HG03045 (cell line): ENCODE data around the gene SHH.

ENCODE experiments used
- ATAC-seq: cut with Tn5 transposase; IDR thresholded peaks from one replicate; pipeline ENCODE4 v1.9.1; 2021; ENCODE audit warnings: mild to moderate bottlenecking, moderate library complexity; ENCODE audit not compliant: unreplicated experiment

The SHH gene

DNA sequence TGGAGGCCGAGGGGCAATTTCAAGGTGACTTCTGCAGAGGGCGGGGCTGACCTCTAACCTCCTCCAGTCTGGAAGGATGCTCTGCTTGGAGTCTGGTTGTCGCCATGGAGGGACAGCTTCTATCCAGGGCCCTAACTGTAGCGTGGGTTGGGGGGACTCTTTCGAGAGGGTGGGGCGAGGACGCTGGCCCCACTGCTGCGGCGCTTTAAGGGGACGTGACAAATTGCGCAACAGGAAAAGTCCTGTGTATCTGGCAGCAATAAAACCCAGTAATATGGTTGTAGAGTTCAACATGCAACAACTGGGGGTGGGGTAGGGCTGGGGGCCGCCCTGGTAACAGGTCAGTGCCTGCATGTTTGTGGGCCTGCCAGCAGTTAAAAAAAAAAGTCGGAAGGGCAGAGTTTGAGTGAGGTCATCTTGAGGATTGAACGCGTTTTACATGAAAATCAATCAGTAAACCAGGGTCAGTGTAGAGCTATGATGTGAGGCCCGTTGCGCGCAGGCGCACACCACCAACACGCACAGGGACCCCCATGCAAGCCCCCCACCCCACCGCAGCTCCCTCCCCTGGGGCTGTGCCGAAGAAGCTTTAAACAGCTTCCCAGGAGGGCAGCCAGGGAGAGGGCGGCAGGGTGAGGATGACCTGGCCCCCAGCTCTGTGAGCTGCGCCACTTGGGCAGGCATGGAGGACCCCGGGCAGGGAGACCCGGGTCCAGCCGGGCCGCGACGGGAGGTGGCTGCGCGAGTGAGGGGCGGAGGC, 4.3 kb downstream of the SHH start:
- ATAC-seq: no peak

DNA sequence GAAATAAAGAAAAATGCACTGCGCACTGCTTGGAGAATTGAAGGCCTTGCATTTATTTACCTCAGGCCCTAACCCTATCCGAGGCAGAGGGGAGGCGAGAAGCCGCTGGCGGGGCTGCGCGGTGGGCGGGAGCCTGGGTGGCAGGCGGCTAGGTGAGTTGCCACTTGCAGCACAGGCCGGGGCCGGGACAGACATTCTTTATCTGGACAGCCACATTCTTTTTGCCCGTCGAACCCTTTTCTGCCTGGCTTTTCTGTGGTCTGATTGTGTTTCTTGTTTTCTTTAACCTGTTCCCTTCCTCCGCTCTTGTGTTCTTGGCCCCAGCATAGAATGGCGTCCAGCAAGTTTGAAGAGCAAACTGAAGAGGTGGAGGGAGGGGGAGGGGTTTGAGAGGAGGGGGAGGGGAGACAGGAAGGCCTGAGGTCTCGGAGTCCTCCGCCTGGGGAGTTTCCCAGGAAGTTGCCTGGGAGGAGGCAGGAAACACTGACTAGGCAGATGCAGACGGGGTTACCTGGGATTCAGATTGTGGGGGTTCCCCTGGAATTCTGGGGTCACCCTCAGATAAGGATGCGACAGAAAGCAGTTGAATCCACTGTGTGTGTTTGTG, 5.1 kb downstream of the SHH start:
- ATAC-seq: no peak

DNA sequence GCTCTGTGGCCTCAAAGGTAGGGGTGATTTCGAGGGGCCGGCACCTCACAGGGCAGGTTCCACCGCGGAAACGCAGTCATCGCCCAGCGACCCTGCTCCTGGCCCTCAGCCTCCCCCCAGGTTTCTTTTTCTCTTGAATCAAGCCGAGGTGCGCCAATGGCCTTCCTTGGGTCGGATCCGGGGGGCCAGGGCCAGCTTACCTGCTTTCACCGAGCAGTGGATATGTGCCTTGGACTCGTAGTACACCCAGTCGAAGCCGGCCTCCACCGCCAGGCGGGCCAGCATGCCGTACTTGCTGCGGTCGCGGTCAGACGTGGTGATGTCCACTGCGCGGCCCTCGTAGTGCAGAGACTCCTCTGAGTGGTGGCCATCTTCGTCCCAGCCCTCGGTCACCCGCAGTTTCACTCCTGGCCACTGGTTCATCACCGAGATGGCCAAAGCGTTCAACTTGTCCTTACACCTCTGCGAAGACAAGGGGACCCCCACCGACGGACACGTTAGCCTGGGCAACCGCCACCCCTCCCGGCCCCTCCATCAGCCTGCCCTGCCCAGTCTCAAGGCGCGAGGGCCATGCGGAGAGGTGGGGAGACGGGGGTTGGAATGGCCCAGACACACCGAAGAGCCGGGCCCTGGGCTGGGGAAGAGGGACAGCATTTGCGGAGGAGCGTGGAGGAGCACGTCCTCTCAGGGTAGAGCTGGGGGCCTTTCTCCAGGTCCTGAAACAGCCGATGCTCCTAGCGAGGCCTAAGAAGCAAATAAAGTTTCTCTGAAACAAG, 6.0 kb downstream of the SHH start:
- ATAC-seq: no peak

DNA sequence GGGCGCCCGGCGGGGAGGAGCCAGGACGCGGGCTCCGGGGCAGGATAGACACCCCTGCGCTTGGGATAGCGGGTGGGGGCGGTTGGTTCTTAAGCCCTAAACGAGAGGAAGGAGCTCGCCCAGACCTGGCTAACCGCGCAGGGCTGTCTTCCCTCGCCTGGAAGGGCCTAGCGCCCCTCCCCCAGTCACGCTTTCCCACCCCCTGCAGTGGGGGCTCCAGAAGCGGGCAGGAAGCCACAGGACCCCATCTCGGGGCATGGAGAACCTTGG, 6.5 kb downstream of the SHH start:
- ATAC-seq: no peak

DNA sequence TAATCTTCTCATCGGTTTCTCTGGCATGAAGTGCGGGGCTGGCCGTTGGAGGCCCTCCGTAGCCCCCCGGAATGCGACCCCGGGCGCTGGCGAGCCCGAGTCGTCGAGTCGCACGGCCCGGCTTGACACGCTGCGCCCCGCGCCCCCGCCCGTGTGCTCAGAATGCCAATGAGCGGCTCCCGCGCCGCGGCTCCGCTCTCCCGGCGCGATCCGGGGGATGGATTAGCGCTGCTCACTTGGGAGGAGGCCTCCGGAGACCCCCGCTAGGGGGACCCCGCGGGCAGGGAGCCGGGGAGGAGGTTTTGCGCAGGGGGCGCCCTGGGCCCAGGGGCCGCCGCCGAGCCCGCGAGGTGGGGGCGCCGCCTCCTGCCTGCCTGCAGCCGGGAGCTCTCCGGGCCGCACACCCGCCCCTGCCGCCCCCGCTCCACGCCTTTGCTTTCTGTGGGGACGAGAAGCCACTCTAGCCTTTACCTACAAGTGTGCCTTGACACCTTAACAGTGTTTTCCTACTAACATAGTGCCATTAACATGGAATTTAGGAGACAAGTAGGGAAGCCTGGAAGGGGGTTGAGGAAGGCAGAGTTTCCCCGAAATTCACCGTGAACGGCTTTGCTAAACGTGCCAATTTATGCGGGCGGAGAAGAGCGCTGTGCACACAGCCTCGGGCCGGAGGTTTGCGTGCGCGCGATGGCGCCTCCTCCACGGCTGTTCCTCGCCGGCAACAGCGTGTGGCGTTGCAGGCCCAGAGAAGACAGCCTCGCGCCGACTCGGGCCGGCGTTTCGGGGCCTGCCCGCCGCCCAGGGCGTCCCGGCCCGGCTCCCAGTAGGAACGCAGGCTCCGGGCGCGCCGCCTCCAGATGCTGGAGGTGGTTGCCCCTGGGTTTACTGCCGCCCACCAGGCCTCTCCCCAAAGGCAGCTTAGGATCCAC, 7.1 kb downstream of the SHH start:
- ATAC-seq: peak; percentile 45

DNA sequence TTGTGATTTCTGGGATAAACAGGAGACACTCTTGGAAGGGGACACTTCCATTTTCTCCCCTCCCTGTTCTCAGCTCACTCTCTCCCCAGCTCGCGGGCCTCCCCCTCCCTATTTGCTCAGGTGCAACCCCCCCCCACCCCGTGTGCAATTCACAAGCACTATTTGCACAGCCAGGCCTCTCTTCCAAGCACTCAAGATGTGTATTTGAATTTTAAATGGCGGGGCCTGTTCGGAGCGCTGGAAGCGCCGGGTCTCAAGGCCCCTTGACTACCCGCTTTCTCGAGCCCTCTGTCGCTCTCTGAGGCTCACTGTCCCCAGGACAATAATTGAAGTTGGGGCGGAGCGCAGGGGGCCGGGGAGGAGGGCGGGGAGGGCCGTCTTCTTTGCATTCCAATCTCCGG, 7.8 kb downstream of the SHH start:
- no peak for ATAC-seq

DNA sequence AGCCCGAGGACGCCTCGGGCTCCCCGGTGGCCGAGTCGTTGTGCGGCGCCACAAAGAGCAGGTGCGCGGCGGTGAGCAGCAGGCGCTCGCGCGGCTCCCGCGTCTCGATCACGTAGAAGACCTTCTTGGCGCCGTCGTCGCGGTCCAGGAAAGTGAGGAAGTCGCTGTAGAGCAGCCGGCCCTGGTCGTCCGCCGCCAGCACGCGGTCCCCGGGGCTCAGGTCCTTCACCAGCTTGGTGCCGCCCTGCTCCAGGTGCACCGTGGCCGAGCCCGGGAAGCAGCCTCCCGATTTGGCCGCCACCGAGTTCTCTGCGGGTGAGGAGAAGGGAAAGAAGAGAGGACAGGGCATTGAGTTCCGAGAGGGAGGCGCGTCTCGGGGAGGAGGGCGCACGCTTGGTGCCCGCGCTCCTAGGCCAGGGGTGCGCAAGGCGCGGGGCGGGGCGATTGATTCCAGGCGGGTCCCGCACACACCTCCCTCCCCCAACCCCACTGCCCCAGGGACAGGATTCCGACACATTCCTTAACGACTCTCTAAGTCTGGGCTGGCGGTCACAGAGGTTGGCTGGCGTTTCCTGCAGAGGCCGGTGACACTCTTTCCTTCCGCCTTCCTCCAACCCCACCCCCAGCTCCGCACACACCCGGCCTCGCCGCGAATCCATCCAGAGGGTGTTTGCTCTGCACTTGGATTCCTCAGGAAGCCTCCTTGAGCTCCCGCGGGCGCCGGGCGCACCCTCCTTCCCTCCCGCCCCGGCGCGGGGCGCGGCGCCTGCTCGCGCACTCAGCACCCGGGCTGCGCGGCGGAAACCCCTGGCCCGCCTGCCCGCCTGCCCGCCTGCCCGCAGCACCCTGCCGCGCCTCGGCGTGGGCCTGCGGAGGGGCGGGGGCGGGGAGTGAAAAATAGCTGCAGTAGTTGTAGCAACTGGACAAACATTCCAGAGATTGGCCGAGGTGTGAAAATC, 8.6 kb downstream of the SHH start:
- ATAC-seq: no peak

DNA sequence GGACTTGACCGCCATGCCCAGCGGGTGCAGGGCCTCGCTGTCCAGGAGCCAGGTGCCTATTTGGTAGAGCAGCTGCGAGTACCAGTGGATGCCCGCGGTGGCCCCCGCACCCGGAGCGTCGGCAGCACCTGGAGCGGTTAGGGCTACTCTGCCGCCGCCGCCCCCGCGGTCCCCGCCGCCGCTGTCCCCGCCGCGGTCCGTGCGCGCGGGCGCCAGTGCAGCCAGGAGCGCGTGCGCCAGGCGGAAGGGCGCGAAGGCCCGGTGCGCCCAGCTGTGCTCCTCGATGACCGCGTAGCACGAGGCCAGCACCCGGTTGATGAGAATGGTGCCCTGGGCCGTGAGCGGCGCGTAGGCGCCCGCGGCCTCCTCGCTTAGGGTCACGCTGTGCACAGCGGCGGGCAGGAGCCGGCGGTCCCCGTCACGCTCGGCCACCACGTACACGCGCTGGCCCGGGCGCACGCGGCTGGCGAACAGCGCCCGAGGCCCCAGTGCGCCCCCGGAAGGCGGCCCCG, 9.3 kb downstream of the SHH start:
- ATAC-seq: no peak

DNA sequence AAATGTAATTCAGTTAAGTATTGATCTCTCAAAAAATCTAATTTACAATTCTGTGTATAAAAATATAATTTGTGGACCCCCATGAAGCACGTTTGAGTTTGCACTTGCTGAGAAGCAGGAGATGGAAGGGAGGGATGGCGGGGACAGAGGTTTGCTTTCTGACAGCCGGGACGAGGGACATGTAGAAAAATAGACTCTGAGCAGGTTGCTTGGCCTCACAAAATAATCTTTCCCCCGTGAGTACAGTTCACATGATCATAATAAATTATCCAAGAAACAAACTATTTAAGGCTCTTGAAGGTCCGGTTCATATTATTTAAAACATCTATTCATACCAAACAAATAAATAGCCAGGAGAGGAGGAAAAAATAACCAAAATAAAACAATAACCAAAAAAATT, 10.0 kb downstream of the SHH start:
- no peak for ATAC-seq

DNA sequence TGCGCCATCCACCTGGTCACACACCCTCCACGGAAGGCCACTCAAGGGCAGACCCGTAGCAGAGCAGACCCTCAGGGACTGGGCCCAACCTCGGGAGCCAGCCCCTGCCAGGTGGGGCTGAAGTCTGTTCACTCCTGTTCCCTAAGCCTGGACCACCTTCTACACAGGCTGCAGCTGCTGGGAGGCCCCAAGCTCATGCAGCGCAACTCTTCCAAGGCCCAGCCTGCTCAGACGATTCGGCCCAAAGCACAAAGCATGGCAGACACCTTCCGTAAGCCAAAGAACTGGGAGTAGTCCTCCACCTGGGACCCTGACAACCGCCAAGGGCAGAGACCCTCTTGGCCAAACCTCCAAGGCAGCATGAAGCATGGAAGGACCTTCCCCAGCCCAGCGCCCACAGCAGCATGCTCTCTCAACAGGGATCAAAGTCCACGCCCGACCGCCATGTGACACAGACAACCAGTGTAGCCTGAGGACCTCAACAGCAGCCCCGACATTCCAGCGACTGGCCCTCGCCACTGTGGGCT, 11.5 kb downstream of the SHH start:
- ATAC-seq: no peak

DNA sequence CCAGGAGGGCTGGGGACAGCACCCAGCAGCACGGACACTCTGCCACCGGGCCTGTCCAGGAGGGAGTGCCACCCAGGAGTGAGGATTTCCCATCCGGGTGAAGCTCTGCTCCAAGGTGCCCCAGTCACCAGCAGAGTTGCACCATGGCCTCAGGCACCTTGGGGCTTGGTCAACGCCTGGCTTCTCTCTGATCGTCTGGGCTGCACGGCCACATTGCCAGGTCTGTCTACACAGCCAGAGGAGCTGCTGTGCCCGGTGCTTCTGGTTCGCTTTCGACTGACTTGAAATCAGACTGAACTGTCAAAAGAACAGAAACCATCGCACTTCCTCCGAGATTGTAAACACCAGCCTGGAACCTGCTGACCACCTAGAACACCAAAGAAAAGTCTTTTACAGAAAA, 12.0 kb downstream of the SHH start:
- ATAC-seq: no peak

DNA sequence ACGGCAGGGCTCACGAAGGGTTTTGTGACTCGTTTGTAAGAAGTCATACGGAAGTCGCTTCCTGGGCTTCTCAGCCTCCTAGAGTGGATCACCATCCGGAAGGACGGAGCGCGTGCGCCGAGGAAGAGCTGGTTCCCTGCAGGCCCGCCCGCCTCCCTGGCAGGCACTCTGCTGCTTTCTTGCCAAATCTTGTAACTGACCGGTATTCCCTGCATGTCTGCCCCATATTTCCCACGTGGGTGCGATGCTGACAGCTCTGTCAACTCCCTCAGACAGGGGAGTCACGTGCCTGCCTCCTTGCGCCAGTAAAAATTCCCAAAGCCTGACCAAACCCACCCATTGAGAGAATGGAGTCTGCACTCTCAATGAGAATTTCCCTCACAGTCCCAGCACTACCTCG, 12.7 kb downstream of the SHH start:
- no peak for ATAC-seq

DNA sequence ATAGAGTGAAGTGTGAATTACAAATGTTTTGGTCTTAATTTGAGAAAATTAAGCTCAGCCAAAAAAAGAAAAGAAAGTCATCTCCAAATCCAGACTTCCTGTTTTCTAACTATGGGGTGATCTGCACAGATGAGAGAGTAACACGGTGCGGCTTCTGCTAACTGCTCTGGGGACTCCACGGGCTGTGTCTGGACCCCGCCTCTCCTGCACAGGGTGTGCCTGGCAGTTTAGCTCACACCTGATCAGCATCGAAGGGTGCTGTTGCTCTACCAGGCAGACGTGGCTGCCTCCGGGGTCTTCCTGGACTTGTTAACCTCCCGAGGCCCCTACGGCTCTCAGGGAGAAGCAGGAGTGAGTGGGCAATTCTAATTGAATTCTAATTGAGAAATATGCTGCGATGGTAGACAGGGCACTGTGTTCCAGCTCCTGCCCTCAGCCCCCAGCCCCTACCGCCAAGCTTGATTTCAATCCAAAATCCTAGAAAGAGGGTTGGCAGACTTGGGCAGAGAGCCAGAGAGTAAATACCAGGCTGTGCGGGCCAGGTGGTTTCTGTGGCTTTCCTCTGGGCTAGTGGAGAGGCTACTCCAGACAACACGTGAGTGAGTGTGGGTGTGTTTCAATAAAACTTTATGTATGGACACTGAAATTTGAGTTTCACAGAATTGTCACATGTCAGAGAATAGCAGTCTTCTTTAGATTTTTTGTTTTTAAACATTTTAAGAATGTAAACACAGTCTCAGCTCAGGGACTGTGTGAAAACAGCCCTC, 13.4 kb downstream of the SHH start:
- no peak for ATAC-seq

DNA sequence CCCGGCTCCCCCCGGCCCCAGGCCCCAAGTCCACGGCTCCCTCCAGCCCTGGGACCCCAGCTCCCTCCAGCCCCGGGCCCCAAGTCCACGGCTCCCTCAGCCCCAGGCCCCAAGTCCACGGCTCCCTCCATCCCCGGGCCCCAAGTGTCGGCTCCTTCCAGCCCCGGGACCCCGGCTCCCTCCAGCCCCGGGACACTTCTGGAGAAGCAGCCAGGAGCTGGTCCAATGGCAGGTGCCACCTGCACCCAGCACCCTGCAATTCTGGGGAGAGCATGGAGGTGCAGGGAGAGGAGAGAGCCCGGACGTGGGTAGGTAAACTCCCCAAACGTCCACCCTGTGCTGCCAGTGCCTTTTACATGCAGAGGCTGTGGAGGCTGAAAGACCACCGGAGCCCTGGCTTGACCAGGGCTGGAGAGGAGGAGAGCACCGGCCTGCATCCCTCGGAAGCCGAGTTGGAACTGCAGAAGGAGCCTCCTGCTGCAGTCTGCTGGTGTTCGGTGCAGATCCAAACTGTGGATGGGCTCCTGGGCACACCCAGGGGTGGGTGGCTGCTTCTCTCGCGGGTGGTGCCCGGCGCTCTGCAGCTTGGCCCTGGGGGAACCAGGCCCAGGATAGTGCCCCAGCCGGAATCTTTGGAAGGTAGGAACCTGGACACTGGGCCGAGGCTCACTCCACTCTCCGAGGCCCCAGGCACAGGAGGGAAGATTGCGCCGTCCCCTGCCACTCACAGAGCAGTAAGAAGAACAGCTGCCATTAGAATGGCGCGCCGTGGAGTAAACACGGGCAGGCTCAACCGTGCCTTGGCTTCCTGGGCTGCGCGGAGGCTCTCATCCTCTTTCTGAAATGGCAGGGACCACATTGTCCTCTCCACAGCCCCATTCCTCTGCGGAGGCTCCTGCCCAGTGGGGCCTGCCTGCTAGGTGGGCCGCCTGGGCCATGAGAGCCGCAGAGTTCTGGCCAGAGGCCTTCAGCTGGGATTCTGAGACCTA, 14.7 kb downstream of the SHH start:
- peak; percentile 13 for ATAC-seq

DNA sequence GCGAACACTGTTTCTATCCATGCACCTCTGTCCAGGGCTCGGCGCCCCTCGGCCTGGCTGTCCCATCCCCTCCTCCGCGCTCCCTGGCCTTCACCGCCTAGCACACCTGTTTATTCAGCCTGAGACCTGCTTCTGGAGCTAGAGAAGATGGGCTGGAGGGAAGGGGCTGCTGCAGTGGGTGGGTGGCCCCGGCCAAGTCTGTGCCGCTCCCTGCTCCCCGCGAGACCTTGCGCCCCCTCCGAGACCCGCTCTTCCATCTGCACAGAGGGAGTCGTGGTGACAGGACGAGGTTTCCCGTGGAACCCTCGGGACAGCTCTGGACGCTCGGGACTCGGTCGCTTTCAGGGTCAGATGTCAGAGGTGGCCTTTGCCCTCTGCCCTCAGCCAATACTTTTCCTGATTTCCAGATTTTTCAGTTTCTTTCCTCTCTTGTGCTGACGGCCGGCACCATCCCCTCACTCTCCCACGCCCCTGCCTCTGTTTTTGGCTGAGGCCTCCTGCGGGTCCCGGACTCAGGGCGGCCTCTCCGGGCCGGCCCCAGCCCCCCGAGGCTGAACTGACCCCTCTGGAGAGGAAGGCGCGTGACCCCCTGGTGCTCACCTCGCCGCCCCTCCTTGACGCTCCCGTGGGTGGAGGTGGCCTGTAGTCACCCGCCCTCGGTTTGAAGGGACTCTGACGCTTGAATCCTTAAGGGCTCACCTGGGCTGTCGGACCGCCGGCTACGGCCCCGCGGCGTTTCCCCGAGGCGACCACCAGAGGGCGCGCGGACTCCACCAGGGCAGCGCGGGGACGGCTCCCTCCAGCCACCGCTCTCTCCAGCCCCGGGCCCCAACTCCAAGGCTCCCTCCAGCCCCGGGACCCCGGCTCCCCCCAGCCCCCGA, 15.6 kb downstream of the SHH start:
- ATAC-seq: peak; percentile 49

DNA sequence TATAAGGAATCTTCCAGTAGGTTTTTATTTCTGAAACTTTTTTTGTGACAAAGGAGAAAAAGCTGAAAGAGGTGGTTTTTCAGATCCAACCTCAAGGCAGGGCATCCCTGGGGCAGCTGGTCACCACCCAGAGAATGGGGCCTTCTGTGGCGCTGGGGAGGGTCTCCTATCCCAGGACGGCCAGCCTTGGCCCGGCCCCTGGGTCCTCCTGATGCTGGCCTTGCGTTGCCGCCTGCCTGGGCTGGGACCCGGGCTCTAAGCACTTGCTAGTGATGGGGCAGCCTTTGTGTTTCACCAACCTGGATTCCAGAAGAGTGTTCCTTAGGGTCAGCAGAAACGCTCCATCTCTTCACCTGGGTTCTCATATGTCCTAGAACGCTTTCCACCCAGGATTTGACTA, 16.3 kb downstream of the SHH start:
- no peak for ATAC-seq

DNA sequence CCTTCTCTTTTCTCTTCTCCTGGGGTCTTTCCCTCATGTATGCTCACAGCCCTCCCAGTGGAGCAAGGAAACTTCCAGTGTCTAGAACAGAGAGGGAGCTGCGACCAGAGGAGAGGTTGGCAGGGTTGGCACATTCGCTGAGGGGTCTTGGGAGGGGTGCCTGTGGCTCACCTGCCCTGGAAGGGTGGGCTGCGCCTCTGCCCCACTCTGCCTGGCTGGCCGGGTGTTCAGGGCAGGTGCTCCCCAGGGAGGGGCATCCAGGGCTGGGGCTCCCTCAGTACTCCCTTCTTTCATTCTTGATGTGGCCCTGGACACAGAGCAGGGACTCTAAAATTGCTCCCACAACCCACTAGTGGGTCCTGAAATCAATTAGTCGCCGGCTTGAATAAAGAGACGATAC, 16.9 kb downstream of the SHH start:
- ATAC-seq: no peak
